Panc1 (cell line): ENCODE data around the gene PDK3.

Experiments
- POLR2AphosphoS5 ChIP-seq: IDR thresholded peaks from 2 replicates; pipeline ENCODE4 v1.6.1; 2012; ENCODE audit warnings: mild to moderate bottlenecking, low read depth, low read length, moderate library complexity
- SIN3A ChIP-seq: IDR thresholded peaks from 2 replicates; pipeline ENCODE4 v1.6.1; 2012; ENCODE audit warnings: low read depth, mild to moderate bottlenecking, low read length, moderate library complexity, borderline replicate concordance; ENCODE audit not compliant: insufficient read depth
- TF ChIP-seq, protein P1 (sequence below): fragments of 450-650 bp; IDR thresholded peaks from 2 replicates; pipeline ENCODE4 v1.5.1; 2017; ENCODE audit warnings: mild to moderate bottlenecking
- TF ChIP-seq, protein P2 (sequence below), 2 experiments: IDR thresholded peaks; 2 replicates each; pipeline ENCODE4 v1.6.1; 2011 to 2012; ENCODE audit warnings: low read depth in 2 of 2, control low read depth in 1 of 2, low read length in 1 of 2, mild to moderate bottlenecking in 1 of 2, moderate library complexity in 1 of 2; ENCODE audit not compliant: insufficient read depth in 1 of 2

DNA sequence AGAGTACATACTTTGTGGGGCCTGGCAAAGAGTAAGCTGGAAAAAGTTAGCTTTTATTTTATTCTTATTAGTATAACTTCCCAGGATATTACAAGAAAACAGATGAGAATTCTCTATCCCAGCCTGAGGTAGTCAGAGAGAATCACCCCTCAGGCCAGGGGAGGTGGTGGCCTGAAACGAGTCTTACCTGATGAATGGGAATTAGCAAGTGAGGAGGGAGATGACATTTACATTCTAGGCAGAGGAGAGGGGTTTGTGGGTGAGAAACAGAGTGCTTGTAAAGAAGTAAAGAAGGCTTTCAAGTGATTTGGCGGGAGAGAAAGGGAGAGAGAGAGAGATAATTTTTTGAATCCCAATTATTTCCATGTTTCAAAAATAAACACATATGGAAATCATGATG, 39.3 kb upstream of the PDK3 start:
- TF ChIP-seq, protein P1, sequence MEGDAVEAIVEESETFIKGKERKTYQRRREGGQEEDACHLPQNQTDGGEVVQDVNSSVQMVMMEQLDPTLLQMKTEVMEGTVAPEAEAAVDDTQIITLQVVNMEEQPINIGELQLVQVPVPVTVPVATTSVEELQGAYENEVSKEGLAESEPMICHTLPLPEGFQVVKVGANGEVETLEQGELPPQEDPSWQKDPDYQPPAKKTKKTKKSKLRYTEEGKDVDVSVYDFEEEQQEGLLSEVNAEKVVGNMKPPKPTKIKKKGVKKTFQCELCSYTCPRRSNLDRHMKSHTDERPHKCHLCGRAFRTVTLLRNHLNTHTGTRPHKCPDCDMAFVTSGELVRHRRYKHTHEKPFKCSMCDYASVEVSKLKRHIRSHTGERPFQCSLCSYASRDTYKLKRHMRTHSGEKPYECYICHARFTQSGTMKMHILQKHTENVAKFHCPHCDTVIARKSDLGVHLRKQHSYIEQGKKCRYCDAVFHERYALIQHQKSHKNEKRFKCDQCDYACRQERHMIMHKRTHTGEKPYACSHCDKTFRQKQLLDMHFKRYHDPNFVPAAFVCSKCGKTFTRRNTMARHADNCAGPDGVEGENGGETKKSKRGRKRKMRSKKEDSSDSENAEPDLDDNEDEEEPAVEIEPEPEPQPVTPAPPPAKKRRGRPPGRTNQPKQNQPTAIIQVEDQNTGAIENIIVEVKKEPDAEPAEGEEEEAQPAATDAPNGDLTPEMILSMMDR, result no peak
- TF ChIP-seq, protein P2, sequence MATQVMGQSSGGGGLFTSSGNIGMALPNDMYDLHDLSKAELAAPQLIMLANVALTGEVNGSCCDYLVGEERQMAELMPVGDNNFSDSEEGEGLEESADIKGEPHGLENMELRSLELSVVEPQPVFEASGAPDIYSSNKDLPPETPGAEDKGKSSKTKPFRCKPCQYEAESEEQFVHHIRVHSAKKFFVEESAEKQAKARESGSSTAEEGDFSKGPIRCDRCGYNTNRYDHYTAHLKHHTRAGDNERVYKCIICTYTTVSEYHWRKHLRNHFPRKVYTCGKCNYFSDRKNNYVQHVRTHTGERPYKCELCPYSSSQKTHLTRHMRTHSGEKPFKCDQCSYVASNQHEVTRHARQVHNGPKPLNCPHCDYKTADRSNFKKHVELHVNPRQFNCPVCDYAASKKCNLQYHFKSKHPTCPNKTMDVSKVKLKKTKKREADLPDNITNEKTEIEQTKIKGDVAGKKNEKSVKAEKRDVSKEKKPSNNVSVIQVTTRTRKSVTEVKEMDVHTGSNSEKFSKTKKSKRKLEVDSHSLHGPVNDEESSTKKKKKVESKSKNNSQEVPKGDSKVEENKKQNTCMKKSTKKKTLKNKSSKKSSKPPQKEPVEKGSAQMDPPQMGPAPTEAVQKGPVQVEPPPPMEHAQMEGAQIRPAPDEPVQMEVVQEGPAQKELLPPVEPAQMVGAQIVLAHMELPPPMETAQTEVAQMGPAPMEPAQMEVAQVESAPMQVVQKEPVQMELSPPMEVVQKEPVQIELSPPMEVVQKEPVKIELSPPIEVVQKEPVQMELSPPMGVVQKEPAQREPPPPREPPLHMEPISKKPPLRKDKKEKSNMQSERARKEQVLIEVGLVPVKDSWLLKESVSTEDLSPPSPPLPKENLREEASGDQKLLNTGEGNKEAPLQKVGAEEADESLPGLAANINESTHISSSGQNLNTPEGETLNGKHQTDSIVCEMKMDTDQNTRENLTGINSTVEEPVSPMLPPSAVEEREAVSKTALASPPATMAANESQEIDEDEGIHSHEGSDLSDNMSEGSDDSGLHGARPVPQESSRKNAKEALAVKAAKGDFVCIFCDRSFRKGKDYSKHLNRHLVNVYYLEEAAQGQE (IDR thresholded peaks at IDR 0.05; ENCODE audit: insufficient read depth in 1 of 2, low read depth in 2 of 2, low read length in 1 of 2), result no peak
- TF ChIP-seq POLR2AphosphoS5, result no peak
- no peak for TF ChIP-seq SIN3A
